HepG2 (cell line): ENCODE results near the gene ALDH3B1. TPM values are rescaled to one million over a fixed set of nuclear protein-coding genes. Genes with fewer than 3 reads are reported as not detected.

ENCODE experiments used
- ATAC-seq: fragments of 200-7000 bp; cut with Tn5 transposase; 3 replicates; pipeline ENCODE4 v1.9.1; 2020; ENCODE audit warnings: mild to moderate bottlenecking, moderate library complexity
- BruUV-seq: library from RNA; stranded (reverse); fragments of 400-500 nt; replicated peaks from 2 replicates; lab custom pipeline; 2021; lab: Mats Ljungman, UMichigan
- CTCF ChIA-PET: fragments of 300-600 bp; formaldehyde crosslinking; extraction: SDS; loops from one replicate; lab custom pipeline; 2021; ENCODE audit warnings: low total read pairs, inconsistent platforms, low intra/inter-chr PET ratio; lab: Yijun Ruan, JAX
- POLR2A ChIA-PET: fragments of 350-600 bp; sonication (Branson Sonifier 250); formaldehyde crosslinking; loops from one replicate; lab custom pipeline; 2020; ENCODE audit warnings: antibody characterized with exemption, inconsistent platforms; lab: Yijun Ruan, JAX
- DNase-seq: peaks from one replicate; pipeline ENCODE4 v3.0.0-alpha.2; 2015; ENCODE audit warnings: low spot score
- FAIRE-seq: peaks from 3 replicates; lab custom pipeline; 2011; peaks lifted over from hg19 to GRCh38; lab: Jason Lieb, UNC
- H2AFZ ChIP-seq: one replicate; pipeline ENCODE4 v1.6.1; 2011; ENCODE audit warnings: low read length, inconsistent platforms
- H3K27ac ChIP-seq: fragments of 300-600 bp; 3 replicates; pipeline ENCODE4 v1.8.0; 2011; ENCODE audit warnings: mixed run types, mild to moderate bottlenecking, mixed read lengths, low read length, inconsistent platforms; ENCODE audit not compliant: insufficient read depth; ENCODE audit errors: extremely low read length
- H3K27me3 ChIP-seq, 2 experiments: fragments of 200-600 bp in 1 of 2; 2 replicates in 1 of 2; 3 replicates in 1 of 2; pipeline versions ENCODE4 v1.6.0 to v1.8.0; 2011; ENCODE audit warnings: low read length in 2 of 2, mild to moderate bottlenecking in 2 of 2, moderate library complexity in 2 of 2, inconsistent platforms in 1 of 2; ENCODE audit not compliant: insufficient read depth in 2 of 2, control insufficient read depth in 1 of 2
- H3K36me3 ChIP-seq, 2 experiments: fragments of 200-600 bp in 1 of 2; replicated peaks in 1 of 2; 2 replicates in 1 of 2; 3 replicates in 1 of 2; pipeline versions ENCODE4 v1.5.1 to v1.8.0; 2011; ENCODE audit warnings: low read length in 2 of 2, inconsistent platforms in 1 of 2; ENCODE audit not compliant: insufficient read depth in 2 of 2, control insufficient read depth in 1 of 2
- H3K4me1 ChIP-seq: 2 replicates; pipeline ENCODE4 v1.5.1; 2012; ENCODE audit warnings: low read length, inconsistent platforms; ENCODE audit not compliant: insufficient read depth
- H3K4me2 ChIP-seq: 2 replicates; pipeline ENCODE4 v1.6.0; 2011; ENCODE audit warnings: low read depth, low read length, inconsistent platforms
- H3K4me3 ChIP-seq, 3 experiments: fragments of 200-600 bp in 1 of 3; sonication (generic), shearing (Covaris generic) in 1 of 3; replicated peaks in 1 of 3; 2 replicates each; pipeline ENCODE4 v1.5.1; 2011 to 2016; ENCODE audit warnings: low read length in 3 of 3, inconsistent platforms in 2 of 3, low read depth in 2 of 3, mild to moderate bottlenecking in 2 of 3, control low read depth in 1 of 3, mixed read lengths in 1 of 3; ENCODE audit not compliant: insufficient read depth in 1 of 3
- H3K79me2 ChIP-seq: one replicate; pipeline ENCODE4 v1.6.1; 2011; ENCODE audit warnings: low read length, inconsistent platforms; ENCODE audit not compliant: insufficient read depth
- H3K9ac ChIP-seq: 2 replicates; pipeline ENCODE4 v1.6.0; 2011; ENCODE audit warnings: mild to moderate bottlenecking, low read depth, low read length, inconsistent platforms; ENCODE audit not compliant: insufficient read depth
- H3K9me3 ChIP-seq: 2 replicates; pipeline ENCODE4 v1.5.1; 2012; ENCODE audit warnings: mild to moderate bottlenecking, low read length
- H4K20me1 ChIP-seq: 2 replicates; pipeline ENCODE4 v1.6.0; 2011; ENCODE audit warnings: inconsistent platforms, mild to moderate bottlenecking, low read length, moderate library complexity; ENCODE audit not compliant: insufficient read depth
- KDM3A ChIP-seq: IDR thresholded peaks from 2 replicates; pipeline ENCODE4 v1.6.1; 2018; ENCODE audit warnings: low read depth, missing compliant biosample characterization
- PPARG ChIP-seq: conservative IDR thresholded peaks from 2 replicates; pipeline ENCODE4 v1.6.1; 2016; ENCODE audit warnings: missing biosample characterization, missing genetic modification reagents
- ZFX ChIP-seq: sonication (generic); formaldehyde crosslinking; IDR thresholded peaks from 2 replicates; pipeline ENCODE4 v1.4.0; 2020; ENCODE audit warnings: mild to moderate bottlenecking, low read depth, missing genetic modification reagents, moderate library complexity
- ZNF350 ChIP-seq: sonication (generic); formaldehyde crosslinking; IDR thresholded peaks from 2 replicates; pipeline ENCODE4 v1.4.0; 2020; ENCODE audit warnings: mild to moderate bottlenecking, low read depth, missing genetic modification reagents, borderline replicate concordance
- ZNF616 ChIP-seq: sonication (generic); formaldehyde crosslinking; IDR thresholded peaks from 2 replicates; pipeline ENCODE4 v1.5.0; 2020; ENCODE audit warnings: low read depth, mild to moderate bottlenecking, missing genetic modification reagents
- ZNF883 ChIP-seq: sonication (generic); formaldehyde crosslinking; IDR thresholded peaks from 2 replicates; pipeline ENCODE4 v1.5.1; 2020; ENCODE audit warnings: mild to moderate bottlenecking, missing genetic modification reagents; ENCODE audit errors: not compliant biosample characterization
- WGBS: methylation state at CpG from one replicate; pipeline ENCODE4 v1.1.6; 2017; ENCODE audit warnings: low lambda C conversion rate; 5-methylcytosine and 5-hydroxymethylcytosine counted together
- in situ Hi-C: cut with HindIII; loops from 2 replicates; pipeline ENCODE4 v1.10.0; 2017; ENCODE audit warnings: low pct_unique_long_range_greater_than_20kb; ENCODE audit not compliant: extremely low pct_ligation_motif_present
- intact Hi-C: fragments of 100-400 bp; cut with micrococcal nuclease; formaldehyde crosslinking; loops from one replicate; pipeline ENCODE4 v1.10.0; 2022; ENCODE audit not compliant: unreplicated experiment
- polyA plus RNA-seq, 8 experiments: library from polyadenylated mRNA; depleted of rRNA in 3 of 8; stranded (reverse) in 7 of 8; unstranded in 1 of 8; fragments of >200 nt; fragmentation: Illumina TruSeq in 4 of 8; extraction: Trizol in 4 of 8; gene quantifications; 2 replicates each; pipeline versions ENCODE4 v1.2.1 to v1.2.3, GENCODE V29; 2011 to 2016; ENCODE audit warnings: low read depth in 4 of 8, missing spikeins in 1 of 8, mixed read lengths in 1 of 8; ENCODE audit not compliant: insufficient read depth in 1 of 8
- total RNA-seq, 5 experiments: library from RNA; depleted of rRNA; stranded (reverse); fragments of >200 nt; fragmentation: Illumina TruSeq; extraction: Trizol; gene quantifications; 2 replicates each; pipeline ENCODE4 v1.2.3, GENCODE V29; 2016; ENCODE audit warnings: low read depth in 1 of 5
- TF ChIP-seq, protein P1 (sequence below): sonication (generic); formaldehyde crosslinking; IDR thresholded peaks from 2 replicates; pipeline ENCODE4 v1.5.0; 2020; ENCODE audit warnings: missing genetic modification reagents
- TF ChIP-seq, protein P2 (sequence below): sonication (generic); formaldehyde crosslinking; IDR thresholded peaks from 2 replicates; pipeline ENCODE4 v1.5.0; 2020; ENCODE audit warnings: mild to moderate bottlenecking, missing genetic modification reagents

Gene ALDH3B1
- total and polyA plus RNA-seq, 2 of the 13 experiments (the other 11 are each of a cell fraction or from before 2014, with no cell fraction given) = 4.0 to 6.7 TPM

GRCh38 chr11:68067991-68068390 lies 57.9 kb downstream of the ALDH3B1 start:
- Histone ChIP-seq H3K4me2 (no peak overlapping the region), H3K4me3 (no peak overlapping the region), H3K36me3 (peaks cover 65 to 97% of the 10 kb centered on the region in 2 experiments), H3K4me1 (no peaks in the 10 kb centered on the region), H3K27me3 (no peaks in the 10 kb centered on the region), H2AFZ (no peak overlapping the region), H3K9ac (no peak overlapping the region), H4K20me1 (no peaks in the 10 kb centered on the region), H3K79me2 (no peaks in the 10 kb centered on the region), H3K27ac (no peak overlapping the region), H3K9me3 (no peaks in the 10 kb centered on the region)
- POLR2A ChIA-PET = no interaction called here
- intact Hi-C loops (no loop called here), in situ Hi-C loops (no loop called here)
- DNase-seq (no peak), FAIRE-seq (no peak), ATAC-seq (no peak)
- TF ChIP-seq ZFX = no peak
- TF ChIP-seq, protein P1, sequence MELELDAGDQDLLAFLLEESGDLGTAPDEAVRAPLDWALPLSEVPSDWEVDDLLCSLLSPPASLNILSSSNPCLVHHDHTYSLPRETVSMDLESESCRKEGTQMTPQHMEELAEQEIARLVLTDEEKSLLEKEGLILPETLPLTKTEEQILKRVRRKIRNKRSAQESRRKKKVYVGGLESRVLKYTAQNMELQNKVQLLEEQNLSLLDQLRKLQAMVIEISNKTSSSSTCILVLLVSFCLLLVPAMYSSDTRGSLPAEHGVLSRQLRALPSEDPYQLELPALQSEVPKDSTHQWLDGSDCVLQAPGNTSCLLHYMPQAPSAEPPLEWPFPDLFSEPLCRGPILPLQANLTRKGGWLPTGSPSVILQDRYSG (CRISPR knock-in tag) = no peak
- TF ChIP-seq PPARG = no peak
- TF ChIP-seq ZNF616 (CRISPR knock-in tag) = no peak
- TF ChIP-seq ZNF350 (CRISPR knock-in tag) = no peak
- TF ChIP-seq, protein P2, sequence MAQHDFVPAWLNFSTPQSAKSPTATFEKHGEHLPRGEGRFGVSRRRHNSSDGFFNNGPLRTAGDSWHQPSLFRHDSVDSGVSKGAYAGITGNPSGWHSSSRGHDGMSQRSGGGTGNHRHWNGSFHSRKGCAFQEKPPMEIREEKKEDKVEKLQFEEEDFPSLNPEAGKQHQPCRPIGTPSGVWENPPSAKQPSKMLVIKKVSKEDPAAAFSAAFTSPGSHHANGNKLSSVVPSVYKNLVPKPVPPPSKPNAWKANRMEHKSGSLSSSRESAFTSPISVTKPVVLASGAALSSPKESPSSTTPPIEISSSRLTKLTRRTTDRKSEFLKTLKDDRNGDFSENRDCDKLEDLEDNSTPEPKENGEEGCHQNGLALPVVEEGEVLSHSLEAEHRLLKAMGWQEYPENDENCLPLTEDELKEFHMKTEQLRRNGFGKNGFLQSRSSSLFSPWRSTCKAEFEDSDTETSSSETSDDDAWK (CRISPR knock-in tag) = no peak
- no peak for TF ChIP-seq ZNF883 (CRISPR knock-in tag)
- TF ChIP-seq KDM3A (CRISPR knock-in tag) = no peak
- 97% methylated on average over 5 of the region's 5 CpGs for WGBS
- no TSS peak for BruUV-seq
- CTCF ChIA-PET = no interaction called here
